DMS53 (cell line): ENCODE data around the gene GGN.
"Not testable (repeated sequence)": the region's sequence is repeated elsewhere in the genome, so short reads cannot be mapped to it uniquely, and the experiment has no call there.

Source experiments
- DNase-seq: peaks from one replicate; lab custom pipeline; 2025; lab: John Stamatoyannopoulos, UW

The GGN gene

GRCh38 chr19:38386971-38387549 lies 774 bp downstream of the GGN start:
- DNase-seq = peak; percentile 62

DNA sequence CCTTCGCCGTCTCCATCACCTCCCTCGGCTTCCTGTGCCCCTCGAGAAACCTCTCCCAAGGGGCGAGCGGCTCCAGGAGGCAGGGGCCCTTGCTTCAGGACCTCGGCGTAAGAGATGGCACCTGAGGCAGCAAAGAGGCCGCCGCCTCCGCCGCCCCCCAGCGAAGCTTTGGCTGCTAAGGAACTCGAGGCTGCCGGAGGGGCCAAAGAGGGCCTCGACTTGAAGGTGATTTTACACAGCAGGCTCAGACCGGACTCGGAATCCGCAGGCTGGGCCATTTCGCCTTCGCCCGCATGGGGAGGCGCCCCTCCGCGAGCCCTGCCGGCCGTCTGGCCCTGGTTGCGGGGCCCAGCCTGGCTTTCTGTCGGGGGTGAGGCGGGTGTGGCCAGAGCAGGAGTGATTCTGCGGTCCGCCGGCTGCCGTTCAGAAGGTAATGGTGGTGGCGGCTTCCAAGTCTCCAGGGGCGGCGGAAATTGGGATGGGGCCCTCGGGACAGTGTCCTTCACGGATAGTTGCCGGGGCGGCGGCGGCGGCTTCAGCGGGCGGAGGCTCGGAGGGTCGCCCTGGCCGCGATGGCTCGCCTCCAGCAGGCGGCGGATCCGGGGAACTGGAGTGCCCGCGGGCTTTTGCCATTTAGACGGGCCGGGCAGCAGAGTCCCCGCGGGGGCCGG lies 1.4 kb downstream of the GGN start:
- DNase-seq = peak; percentile 63

- DNase-seq = peak; percentile 69
Observed at GRCh38 chr19:38385804-38386257, 2.0 kb downstream of the GGN start.

- no peak for DNase-seq
Observed at GRCh38 chr19:38385057-38385803, 2.6 kb downstream of the GGN start.

GRCh38 chr19:38384209-38385027 lies 3.4 kb downstream of the GGN start:
- DNase-seq = peak; percentile 62

GRCh38 chr19:38383743-38384142 lies 4.1 kb downstream of the GGN start:
- DNase-seq = no peak

DNA sequence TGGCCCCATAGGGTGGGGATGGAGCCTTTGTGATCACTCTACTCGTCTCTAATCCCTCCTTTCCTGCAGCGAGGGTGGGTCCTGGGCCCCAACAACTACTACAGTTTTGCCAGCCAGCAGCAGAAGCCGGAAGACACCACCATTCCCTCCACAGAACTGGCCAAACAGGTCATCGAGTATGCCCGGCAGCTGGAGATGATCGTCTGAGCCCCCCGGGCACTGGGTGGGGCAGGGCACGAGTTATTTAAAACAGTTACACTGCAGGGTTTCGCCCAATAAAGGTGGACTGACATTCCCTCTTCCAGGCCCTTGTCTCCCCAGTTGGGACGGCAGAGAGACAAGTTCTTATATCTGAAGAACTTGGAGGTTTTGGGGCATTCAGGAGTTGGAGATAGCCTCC lies 4.7 kb downstream of the GGN start:
- DNase-seq = no peak

- DNase-seq = no peak
Observed at GRCh38 chr19:38381138-38381537, 6.7 kb downstream of the GGN start.

GRCh38 chr19:38378866-38379265 lies 9.0 kb downstream of the GGN start:
- DNase-seq = no peak

GRCh38 chr19:38377052-38377451 lies 10.8 kb downstream of the GGN start:
- DNase-seq = no peak

- no peak for DNase-seq
Observed at GRCh38 chr19:38376576-38376975, 11.3 kb downstream of the GGN start.

- DNase-seq = no peak
Observed at GRCh38 chr19:38375748-38376147, 12.1 kb downstream of the GGN start.

GRCh38 chr19:38375098-38375493 lies 12.7 kb downstream of the GGN start:
- no peak for DNase-seq

- DNase-seq = peak; percentile 100
Observed at GRCh38 chr19:38374332-38375097, 13.3 kb downstream of the GGN start, which contains the start of gene PSMD8. Gene PSMD8 (plus strand): TSS chr19:38374571. CDS start chr19:38374602, 31 bp downstream.

DNA sequence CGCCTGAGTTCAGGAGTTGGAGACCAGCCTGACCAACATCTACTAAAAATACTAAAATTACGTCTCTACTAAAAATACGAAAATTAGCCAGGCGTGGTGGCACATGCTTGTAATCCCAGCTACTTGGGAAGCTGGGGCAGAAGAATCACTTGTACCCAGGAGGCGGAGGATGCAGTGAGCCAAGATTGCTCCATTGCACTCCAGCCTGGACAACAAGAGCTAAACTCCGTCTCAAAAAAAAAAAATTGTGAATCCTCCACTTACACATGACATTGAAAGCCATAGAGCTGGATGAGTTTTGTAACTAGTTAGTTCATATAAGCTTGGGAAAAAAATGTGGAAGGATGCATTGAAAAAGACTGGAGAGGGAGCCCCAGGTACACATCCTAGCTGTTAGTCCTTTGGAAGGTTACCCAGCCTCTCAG lies 13.9 kb downstream of the GGN start:
- DNase-seq = no peak

DNA sequence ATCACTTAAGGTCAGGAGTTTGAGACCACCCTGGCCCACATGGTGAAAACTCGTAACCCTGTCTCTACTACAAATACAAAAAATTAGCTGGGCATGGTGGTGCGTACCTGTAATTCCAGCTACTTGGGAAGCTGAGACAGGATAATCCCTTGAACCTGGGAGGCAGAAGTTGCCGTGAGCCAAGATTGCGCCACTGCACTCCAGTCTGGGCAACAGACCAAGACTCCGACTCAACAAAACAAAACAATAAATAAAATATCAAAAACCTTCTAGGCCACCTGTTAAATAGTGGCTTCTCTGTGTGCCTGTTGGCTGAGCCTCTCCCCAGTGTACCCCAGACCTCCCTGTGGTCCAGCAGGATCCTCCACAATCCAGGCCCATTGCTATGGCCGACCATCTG lies 16.8 kb downstream of the GGN start:
- no peak for DNase-seq

- DNase-seq = peak; percentile 39
Observed at GRCh38 chr19:38370299-38370698, 17.5 kb downstream of the GGN start.

DNA sequence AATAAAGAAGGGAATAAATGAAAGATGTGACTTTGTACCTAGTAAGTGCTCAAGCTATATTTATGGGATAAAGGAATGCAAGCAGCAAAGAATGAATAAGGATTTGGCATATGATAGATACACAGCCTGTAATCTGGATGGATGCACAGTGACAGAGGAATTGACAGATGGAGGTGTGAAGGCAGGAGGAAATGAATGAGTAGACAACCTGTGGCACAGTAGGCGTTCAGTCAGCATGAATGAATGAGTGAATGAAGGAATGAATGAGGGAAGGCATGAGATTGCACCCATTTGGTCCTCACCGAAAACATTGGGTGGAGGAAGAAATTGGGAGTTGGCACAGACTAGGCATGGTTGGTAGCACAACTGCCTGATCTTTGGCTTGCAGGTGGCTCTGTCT lies 18.2 kb downstream of the GGN start:
- DNase-seq = no peak

GRCh38 chr19:38367041-38367440 lies 20.8 kb downstream of the GGN start:
- DNase-seq = no peak

DNA sequence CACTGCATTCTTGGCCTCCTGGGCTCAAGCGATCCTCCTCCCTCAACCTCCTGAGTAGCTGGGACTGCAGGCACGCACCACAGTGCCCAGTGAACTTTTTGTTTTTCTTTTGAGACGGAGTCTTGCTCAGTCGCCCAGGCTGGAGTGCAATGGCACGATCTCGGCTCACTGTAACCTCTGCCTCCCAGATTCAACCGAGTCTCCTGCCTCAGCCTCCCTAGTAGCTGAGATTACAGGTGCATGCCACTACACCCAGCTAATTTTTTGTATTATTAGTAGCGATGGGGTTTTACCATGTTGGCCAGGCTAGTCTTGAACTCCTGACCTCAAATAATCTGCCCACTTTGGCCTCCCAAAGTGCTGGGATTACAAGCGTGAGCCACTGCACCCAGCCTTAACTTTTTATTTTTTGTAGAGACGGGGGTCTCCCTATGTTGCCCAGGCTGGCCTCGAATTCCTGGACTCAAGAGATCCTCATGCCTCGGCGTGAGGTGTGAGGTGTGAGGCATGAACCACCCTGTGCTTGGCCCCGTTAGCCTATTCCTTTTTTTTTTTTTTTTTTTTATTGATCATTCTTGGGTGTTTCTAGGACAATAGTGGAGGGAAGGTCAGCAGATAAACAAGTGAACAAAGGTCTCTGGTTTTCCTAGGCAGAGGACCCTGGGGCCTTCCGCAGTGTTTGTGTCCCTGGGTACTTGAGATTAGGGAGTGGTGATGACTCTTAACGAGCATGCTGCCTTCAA lies 24.7 kb downstream of the GGN start:
- not testable (repeated sequence) for DNase-seq
